Endothelial cell of umbilical vein (primary cell): ENCODE measurements around the gene BID. TPM values are rescaled to one million over a fixed set of nuclear protein-coding genes. Genes with fewer than 3 reads are reported as not detected.

Source experiments
- BruUV-seq: library from RNA; stranded (reverse); fragments of 400-500 nt; replicated peaks from 2 replicates; lab custom pipeline; 2021; lab: Mats Ljungman, UMichigan
- CTCF ChIA-PET: fragments of 300-600, 350-600 bp; sonication (Branson Sonifier 250); formaldehyde crosslinking; loops from one replicate; lab custom pipeline; 2021; ENCODE audit warnings: antibody characterized with exemption, inconsistent platforms; lab: Charles Lee
- POLR2A ChIA-PET: fragments of 300-600, 350-600 bp; sonication (Branson Sonifier 250); formaldehyde crosslinking; loops from one replicate; lab custom pipeline; 2021; ENCODE audit warnings: antibody characterized with exemption, inconsistent platforms; lab: Charles Lee
- DNase-seq: peaks from one replicate; pipeline ENCODE4 v3.0.0-alpha.2; 2011; ENCODE audit warnings: low read depth, low spot score
- FAIRE-seq: peaks from 2 replicates; lab custom pipeline; 2011; peaks lifted over from hg19 to GRCh38; lab: Jason Lieb, UNC
- H2AFZ ChIP-seq: 2 replicates; pipeline ENCODE4 v1.6.0; 2012; ENCODE audit warnings: low read depth, low read length, control low read depth, inconsistent platforms
- H3K27ac ChIP-seq: 2 replicates; pipeline ENCODE4 v1.5.1; 2011; ENCODE audit warnings: low read depth, mild to moderate bottlenecking, control low read depth, low read length, moderate library complexity; ENCODE audit not compliant: insufficient read depth
- H3K27me3 ChIP-seq, 2 experiments: 2 replicates each; pipeline versions ENCODE4 v1.6.0 to v1.6.1; 2011; ENCODE audit warnings: low read length in 2 of 2, mixed read lengths in 1 of 2; ENCODE audit not compliant: control insufficient read depth in 2 of 2, insufficient read depth in 2 of 2
- H3K36me3 ChIP-seq, 2 experiments: 2 replicates in 1 of 2; 3 replicates in 1 of 2; pipeline ENCODE4 v1.5.1; 2011; ENCODE audit warnings: low read length in 2 of 2, mild to moderate bottlenecking in 1 of 2, moderate library complexity in 1 of 2; ENCODE audit not compliant: control insufficient read depth in 2 of 2, insufficient read depth in 2 of 2; ENCODE audit errors: extremely low read depth in 1 of 2
- H3K4me1 ChIP-seq: 3 replicates; pipeline ENCODE4 v1.5.1; 2011; ENCODE audit warnings: mild to moderate bottlenecking, low read length; ENCODE audit not compliant: control insufficient read depth, insufficient read depth; ENCODE audit errors: extremely low read depth
- H3K4me2 ChIP-seq: 2 replicates; pipeline ENCODE4 v1.6.1; 2011; ENCODE audit warnings: low read length, control low read depth, mixed read lengths; ENCODE audit not compliant: insufficient read depth
- H3K4me3 ChIP-seq, 3 experiments: fragments of 200-600 bp in 1 of 3; sonication (generic), shearing (Covaris generic) in 1 of 3; replicated peaks in 1 of 3; 2 replicates each; pipeline ENCODE4 v1.5.1; 2011 to 2016; ENCODE audit warnings: control low read depth in 3 of 3, low read length in 3 of 3, mild to moderate bottlenecking in 2 of 3, inconsistent platforms in 1 of 3, low read depth in 1 of 3, moderate library complexity in 1 of 3; ENCODE audit not compliant: insufficient read depth in 1 of 3
- H3K79me2 ChIP-seq: 2 replicates; pipeline ENCODE4 v1.6.0; 2012; ENCODE audit warnings: low read length, inconsistent platforms; ENCODE audit not compliant: control insufficient read depth, insufficient read depth
- H3K9ac ChIP-seq: replicated peaks from 2 replicates; pipeline ENCODE3; 2011; ENCODE audit warnings: low read length, control low read depth; ENCODE audit not compliant: insufficient read depth; ENCODE audit errors: extremely low read depth
- H3K9me1 ChIP-seq: replicated peaks from 3 replicates; pipeline ENCODE4 v1.6.0; 2011; ENCODE audit warnings: mild to moderate bottlenecking, low read length; ENCODE audit not compliant: control insufficient read depth, insufficient read depth; ENCODE audit errors: extremely low read depth
- H3K9me3 ChIP-seq: replicated peaks from 2 replicates; pipeline ENCODE4 v1.5.1; 2012; ENCODE audit warnings: low read length, inconsistent platforms; ENCODE audit not compliant: control insufficient read depth, insufficient read depth
- H4K20me1 ChIP-seq: replicated peaks from 2 replicates; pipeline ENCODE3; 2011; ENCODE audit warnings: mild to moderate bottlenecking, low read length; ENCODE audit not compliant: control insufficient read depth, insufficient read depth; ENCODE audit errors: extremely low read depth
- EZH2 ChIP-seq: IDR thresholded peaks from 2 replicates; pipeline ENCODE4 v1.6.1; 2012; ENCODE audit warnings: borderline replicate concordance, low read depth, mild to moderate bottlenecking, moderate library complexity, low read length, inconsistent platforms; ENCODE audit not compliant: severe bottlenecking
- FOS ChIP-seq: IDR thresholded peaks from 2 replicates; pipeline ENCODE4 v1.6.1; 2011; ENCODE audit warnings: mild to moderate bottlenecking, low read length, moderate library complexity, borderline replicate concordance; ENCODE audit not compliant: insufficient read depth
- GATA2 ChIP-seq: IDR thresholded peaks from 2 replicates; pipeline ENCODE4 v1.7.0; 2011; ENCODE audit warnings: low read depth, mild to moderate bottlenecking, moderate library complexity, mixed read lengths, low read length; ENCODE audit not compliant: insufficient read length, insufficient read depth
- MYC ChIP-seq: IDR thresholded peaks from one replicate; pipeline ENCODE4 v1.6.1; 2011; ENCODE audit warnings: mild to moderate bottlenecking, low read depth, low read length
- POLR2A ChIP-seq: IDR thresholded peaks from 2 replicates; pipeline ENCODE4 v1.6.1; 2012; ENCODE audit warnings: low read depth, mild to moderate bottlenecking, control low read depth, low read length
- POLR2AphosphoS5 ChIP-seq: IDR thresholded peaks from 2 replicates; pipeline ENCODE4 v1.6.1; 2012; ENCODE audit warnings: low read depth, mild to moderate bottlenecking, control low read depth, low read length, moderate library complexity; ENCODE audit not compliant: insufficient read depth
- dilution Hi-C: fragments of 300-500 bp; cut with MboI; formaldehyde crosslinking; loops from one replicate; pipeline ENCODE4 v1.15.0; 2019; ENCODE audit warnings: low sequenced_read_pairs; ENCODE audit not compliant: extremely low pct_ligation_motif_present
- intact Hi-C: fragments of 100-400 bp; cut with micrococcal nuclease; formaldehyde crosslinking; loops from one replicate; pipeline ENCODE4 v1.10.0; 2022
- polyA plus RNA-seq, 4 experiments: library from polyadenylated mRNA; depleted of rRNA in 3 of 4; stranded (reverse) in 3 of 4; unstranded in 1 of 4; fragments of >200 nt; gene quantifications; 2 replicates each; pipeline versions ENCODE4 v1.2.1 to v1.2.3, GENCODE V29; 2011 to 2012; ENCODE audit warnings: missing spikeins in 1 of 4
- total RNA-seq: library from RNA; stranded (reverse); gene quantifications from 2 replicates; pipeline ENCODE4 v1.2.3, GENCODE V29; 2021
- TF ChIP-seq, protein P1 (sequence below), 2 donors: IDR thresholded peaks; 1 replicate in 1 of 2; 2 replicates in 1 of 2; pipeline ENCODE4 v1.5.1; 2011; ENCODE audit warnings: low read length in 2 of 2, mild to moderate bottlenecking in 2 of 2, moderate library complexity in 2 of 2, control low read depth in 1 of 2, inconsistent platforms in 1 of 2, low read depth in 1 of 2; ENCODE audit not compliant: insufficient read depth in 1 of 2; ENCODE audit errors: extremely low read depth in 1 of 2

Gene BID
- total and polyA plus RNA-seq, 2 donors (not counting 3 experiments of a cell fraction or from before 2014, with no cell fraction given), result 39.0 to 119 TPM

GRCh38 chr22:17808693-17809403, 34.6 kb upstream of the BID start:
- intact Hi-C loops, result no loop called here
- Histone ChIP-seq H3K27ac (no peak overlapping the region), H3K4me3 (no peak overlapping the region), H3K9ac (no peak overlapping the region), H3K27me3 (no peaks in the 10 kb centered on the region), H3K4me1 (no peaks in the 10 kb centered on the region), H3K9me1 (no peaks in the 10 kb centered on the region), H3K36me3 (peaks cover 7 to 28% of the 10 kb centered on the region in 2 experiments), H2AFZ (no peak overlapping the region), H3K9me3 (no peaks in the 10 kb centered on the region), H3K4me2 (no peak overlapping the region), H4K20me1 (no peaks in the 10 kb centered on the region), H3K79me2 (no peaks in the 10 kb centered on the region)
- ChIA-PET POLR2A (no interaction called here), CTCF (interaction anchor here (1.4 kb wide), 1 partner anchor 24 kb away, joined by 4 read pairs; no protein-coding TSS in a partner anchor)
- dilution Hi-C loops, result no loop called here
- TF ChIP-seq POLR2AphosphoS5 (no peak), GATA2 (no peak), EZH2 (no peak), MYC (no peak), POLR2A (no peak), FOS (no peak)
- TF ChIP-seq, protein P1, sequence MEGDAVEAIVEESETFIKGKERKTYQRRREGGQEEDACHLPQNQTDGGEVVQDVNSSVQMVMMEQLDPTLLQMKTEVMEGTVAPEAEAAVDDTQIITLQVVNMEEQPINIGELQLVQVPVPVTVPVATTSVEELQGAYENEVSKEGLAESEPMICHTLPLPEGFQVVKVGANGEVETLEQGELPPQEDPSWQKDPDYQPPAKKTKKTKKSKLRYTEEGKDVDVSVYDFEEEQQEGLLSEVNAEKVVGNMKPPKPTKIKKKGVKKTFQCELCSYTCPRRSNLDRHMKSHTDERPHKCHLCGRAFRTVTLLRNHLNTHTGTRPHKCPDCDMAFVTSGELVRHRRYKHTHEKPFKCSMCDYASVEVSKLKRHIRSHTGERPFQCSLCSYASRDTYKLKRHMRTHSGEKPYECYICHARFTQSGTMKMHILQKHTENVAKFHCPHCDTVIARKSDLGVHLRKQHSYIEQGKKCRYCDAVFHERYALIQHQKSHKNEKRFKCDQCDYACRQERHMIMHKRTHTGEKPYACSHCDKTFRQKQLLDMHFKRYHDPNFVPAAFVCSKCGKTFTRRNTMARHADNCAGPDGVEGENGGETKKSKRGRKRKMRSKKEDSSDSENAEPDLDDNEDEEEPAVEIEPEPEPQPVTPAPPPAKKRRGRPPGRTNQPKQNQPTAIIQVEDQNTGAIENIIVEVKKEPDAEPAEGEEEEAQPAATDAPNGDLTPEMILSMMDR (IDR thresholded peaks at IDR 0.05; ENCODE audit: extremely low read depth in 1 of 2, insufficient read depth in 1 of 2, low read depth in 1 of 2, low read length in 2 of 2), result no peak
- BruUV-seq, result no TSS peak
- DNase-seq, result no peak
- FAIRE-seq, result no peak
